Measurements from ENCODE around the gene AIRE.

Gene AIRE

GRCh38 chr21:44286716-44287632 is 1.3 kb downstream of the AIRE start:
- Histone ChIP-seq H3K4me3 (ENCODE audit: low read length in 2 of 2) (no peak overlapping the region), H3K4me1 (ENCODE audit: control insufficient read depth, insufficient read depth, low read length) (no peaks in the 10 kb centered on the region), H3K27me3 (ENCODE audit: control insufficient read depth in 1 of 2, insufficient read depth in 2 of 2, low read length in 2 of 2) (peaks cover 9 to 25% of the 10 kb centered on the region in 2 donors), H3K36me3 (ENCODE audit: control insufficient read depth in 2 of 2, insufficient read depth in 2 of 2, low read length in 2 of 2) (no peaks in the 10 kb centered on the region), H3K9me3 (ENCODE audit: control insufficient read depth in 2 of 2, low read length in 2 of 2) (no peaks in the 10 kb centered on the region), H3K27ac (ENCODE audit: low read length) (no peak overlapping the region), H3K9ac (ENCODE audit: low read length in 2 of 2) (no peak overlapping the region)

GRCh38 chr21:44288251-44289110 is 2.8 kb downstream of the AIRE start:
- Histone ChIP-seq H3K4me3 (ENCODE audit: low read length in 2 of 2) (no peak overlapping the region), H3K27me3 (ENCODE audit: control insufficient read depth in 1 of 2, insufficient read depth in 2 of 2, low read length in 2 of 2) (peaks cover 9 to 25% of the 10 kb centered on the region in 2 donors), H3K27ac (ENCODE audit: low read length) (no peak overlapping the region), H3K36me3 (ENCODE audit: control insufficient read depth in 2 of 2, insufficient read depth in 2 of 2, low read length in 2 of 2) (no peaks in the 10 kb centered on the region), H3K9ac (ENCODE audit: low read length in 2 of 2) (no peak overlapping the region), H3K9me3 (ENCODE audit: control insufficient read depth in 2 of 2, low read length in 2 of 2) (no peaks in the 10 kb centered on the region), H3K4me1 (ENCODE audit: control insufficient read depth, insufficient read depth, low read length) (no peaks in the 10 kb centered on the region)

GRCh38 chr21:44289381-44290010 is 3.8 kb downstream of the AIRE start:
- Histone ChIP-seq H3K27me3 (ENCODE audit: control insufficient read depth in 1 of 2, insufficient read depth in 2 of 2, low read length in 2 of 2) (peaks cover 9 to 25% of the 10 kb centered on the region in 2 donors), H3K4me1 (ENCODE audit: control insufficient read depth, insufficient read depth, low read length) (peaks cover 3% of the 10 kb centered on the region), H3K4me3 (ENCODE audit: low read length in 2 of 2) (no peak overlapping the region), H3K27ac (ENCODE audit: low read length) (no peak overlapping the region), H3K9ac (ENCODE audit: low read length in 2 of 2) (no peak overlapping the region), H3K36me3 (ENCODE audit: control insufficient read depth in 2 of 2, insufficient read depth in 2 of 2, low read length in 2 of 2) (no peaks in the 10 kb centered on the region), H3K9me3 (ENCODE audit: control insufficient read depth in 2 of 2, low read length in 2 of 2) (no peaks in the 10 kb centered on the region)

GRCh38 chr21:44290327-44291077 is 4.8 kb downstream of the AIRE start:
- Histone ChIP-seq H3K9ac (ENCODE audit: low read length in 2 of 2) (no peak overlapping the region), H3K4me3 (ENCODE audit: low read length in 2 of 2) (no peak overlapping the region), H3K27ac (ENCODE audit: low read length) (no peak overlapping the region), H3K27me3 (ENCODE audit: control insufficient read depth in 1 of 2, insufficient read depth in 2 of 2, low read length in 2 of 2) (peaks cover 15 to 28% of the 10 kb centered on the region in 2 donors), H3K9me3 (ENCODE audit: control insufficient read depth in 2 of 2, low read length in 2 of 2) (no peaks in the 10 kb centered on the region), H3K36me3 (ENCODE audit: control insufficient read depth in 2 of 2, insufficient read depth in 2 of 2, low read length in 2 of 2) (no peaks in the 10 kb centered on the region), H3K4me1 (ENCODE audit: control insufficient read depth, insufficient read depth, low read length) (peaks cover 10% of the 10 kb centered on the region)

GRCh38 chr21:44291078-44291935 is 5.6 kb downstream of the AIRE start:
- peaks cover 15 to 28% of the 10 kb centered on the region in 2 donors for H3K27me3 ChIP-seq (ENCODE audit: control insufficient read depth in 1 of 2, insufficient read depth in 2 of 2, low read length in 2 of 2)
- H3K36me3 ChIP-seq (ENCODE audit: control insufficient read depth in 2 of 2, insufficient read depth in 2 of 2, low read length in 2 of 2) = no peaks in the 10 kb centered on the region
- no peak overlapping the region for H3K27ac ChIP-seq (ENCODE audit: low read length)
- no peaks in the 10 kb centered on the region for H3K9me3 ChIP-seq (ENCODE audit: control insufficient read depth in 2 of 2, low read length in 2 of 2)
- H3K4me1 ChIP-seq (ENCODE audit: control insufficient read depth, insufficient read depth, low read length) = peaks cover 11% of the 10 kb centered on the region
- H3K4me3 ChIP-seq (ENCODE audit: low read length in 2 of 2) = no peak overlapping the region
- H3K9ac ChIP-seq (ENCODE audit: low read length in 2 of 2) = no peak overlapping the region

- no peak overlapping the region for H3K9ac ChIP-seq (ENCODE audit: low read length in 2 of 2)
- H3K27me3 ChIP-seq (ENCODE audit: control insufficient read depth in 1 of 2, insufficient read depth in 2 of 2, low read length in 2 of 2) = peaks cover 11 to 24% of the 10 kb centered on the region in 2 donors
- H3K27ac ChIP-seq (ENCODE audit: low read length) = no peak overlapping the region
- no peak overlapping the region for H3K4me3 ChIP-seq (ENCODE audit: low read length in 2 of 2)
- H3K9me3 ChIP-seq (ENCODE audit: control insufficient read depth in 2 of 2, low read length in 2 of 2) = no peaks in the 10 kb centered on the region
- H3K4me1 ChIP-seq (ENCODE audit: control insufficient read depth, insufficient read depth, low read length) = peaks cover 11% of the 10 kb centered on the region
- no peaks in the 10 kb centered on the region for H3K36me3 ChIP-seq (ENCODE audit: control insufficient read depth in 2 of 2, insufficient read depth in 2 of 2, low read length in 2 of 2)
These were observed 6.5 kb downstream of the AIRE start for GRCh38 chr21:44291936-44292811.

GRCh38 chr21:44292812-44293195 is 7.1 kb downstream of the AIRE start:
- Histone ChIP-seq H3K4me3 (ENCODE audit: low read length in 2 of 2) (no peak overlapping the region), H3K36me3 (ENCODE audit: control insufficient read depth in 2 of 2, insufficient read depth in 2 of 2, low read length in 2 of 2) (no peaks in the 10 kb centered on the region), H3K9me3 (ENCODE audit: control insufficient read depth in 2 of 2, low read length in 2 of 2) (no peaks in the 10 kb centered on the region), H3K27me3 (ENCODE audit: control insufficient read depth in 1 of 2, insufficient read depth in 2 of 2, low read length in 2 of 2) (peaks cover 9 to 18% of the 10 kb centered on the region in 2 donors), H3K4me1 (ENCODE audit: control insufficient read depth, insufficient read depth, low read length) (peaks cover 16% of the 10 kb centered on the region), H3K27ac (ENCODE audit: low read length) (no peak overlapping the region), H3K9ac (ENCODE audit: low read length in 2 of 2) (no peak overlapping the region)

- no peak overlapping the region for H3K4me3 ChIP-seq (ENCODE audit: low read length in 2 of 2)
- no peak overlapping the region for H3K27ac ChIP-seq (ENCODE audit: low read length)
- peaks cover 8 to 16% of the 10 kb centered on the region in 2 donors for H3K27me3 ChIP-seq (ENCODE audit: control insufficient read depth in 1 of 2, insufficient read depth in 2 of 2, low read length in 2 of 2)
- no peak overlapping the region for H3K9ac ChIP-seq (ENCODE audit: low read length in 2 of 2)
- H3K4me1 ChIP-seq (ENCODE audit: control insufficient read depth, insufficient read depth, low read length) = peaks cover 17% of the 10 kb centered on the region
- H3K36me3 ChIP-seq (ENCODE audit: control insufficient read depth in 2 of 2, insufficient read depth in 2 of 2, low read length in 2 of 2) = no peaks in the 10 kb centered on the region
- H3K9me3 ChIP-seq (ENCODE audit: control insufficient read depth in 2 of 2, low read length in 2 of 2) = no peaks in the 10 kb centered on the region
These were observed 8.0 kb downstream of the AIRE start for GRCh38 chr21:44293551-44294231.
